ENCODE results near the gene MORN5. TPM values are rescaled to one million over a fixed set of nuclear protein-coding genes. Genes with fewer than 3 reads are reported as not detected.

Gene MORN5
- total RNA-seq, 2 donors from 2014 or later: not detected

GRCh38 chr9:122236681-122237080, 77.0 kb downstream of the MORN5 start:
- WGBS, 2 donors: 58 to 67% methylated on average over 10 of the region's 10 CpGs
- H3K9me3 ChIP-seq: no peaks in the 10 kb centered on the region
- TF ChIP-seq CTCF (IDR thresholded peaks at IDR 0.05) (no peak), POLR2A (IDR thresholded peaks at IDR 0.05) (no peak)
- no peaks in the 10 kb centered on the region for H3K4me1 ChIP-seq
- H3K27me3 ChIP-seq: no peaks in the 10 kb centered on the region
- no peak overlapping the region for H3K4me3 ChIP-seq
- intact Hi-C loops (cut with DNase I): loop anchor here (10.0 kb wide), 1 partner anchor 62 kb away; no protein-coding TSS in a partner anchor
- peaks cover 9 to 12% of the 10 kb centered on the region in 2 donors for H3K36me3 ChIP-seq (replicated peaks in 1 of 2; ENCODE audit: insufficient read depth in 1 of 2, low read depth in 2 of 2)
- H3K27ac ChIP-seq: no peak overlapping the region
- DNase-seq: no peak
- no peak for ATAC-seq

GRCh38 chr9:122239722-122240121, 80.0 kb downstream of the MORN5 start:
- H3K36me3 ChIP-seq (replicated peaks in 1 of 2; ENCODE audit: insufficient read depth in 1 of 2, low read depth in 2 of 2): peaks cover 18% of the 10 kb centered on the region in 2 donors

GRCh38 chr9:122244349-122244748, 84.6 kb downstream of the MORN5 start:
- no peak for ATAC-seq
- intact Hi-C loops (cut with DNase I): no loop called here
- Histone ChIP-seq H3K36me3 (replicated peaks in 1 of 2; ENCODE audit: insufficient read depth in 1 of 2, low read depth in 2 of 2) (peaks cover 22 to 31% of the 10 kb centered on the region in 2 donors), H3K4me1 (no peaks in the 10 kb centered on the region), H3K4me3 (no peak overlapping the region), H3K27ac (no peak overlapping the region), H3K27me3 (no peaks in the 10 kb centered on the region), H3K9me3 (no peaks in the 10 kb centered on the region)
- DNase-seq: no peak
- TF ChIP-seq CTCF (IDR thresholded peaks at IDR 0.05): no peak
- no peak for TF ChIP-seq POLR2A (IDR thresholded peaks at IDR 0.05)
- 85 to 86% methylated on average over 3 of the region's 3 CpGs for WGBS, 2 donors

More at GRCh38 chr9:122239722-122240121, 80.0 kb downstream of the MORN5 start:
- no peak overlapping the region for H3K27ac ChIP-seq
- ATAC-seq: no peak
- no peaks in the 10 kb centered on the region for H3K27me3 ChIP-seq
- TF ChIP-seq POLR2A (IDR thresholded peaks at IDR 0.05) (no peak), CTCF (IDR thresholded peaks at IDR 0.05) (no peak)
- intact Hi-C loops (cut with DNase I): loop anchor here (10.0 kb wide), 1 partner anchor 65 kb away; no protein-coding TSS in a partner anchor
- WGBS, 2 donors: 85 to 87% methylated on average over 5 of the region's 5 CpGs
- no peak for DNase-seq
- no peak overlapping the region for H3K4me3 ChIP-seq
- H3K9me3 ChIP-seq: no peaks in the 10 kb centered on the region
- H3K4me1 ChIP-seq: no peaks in the 10 kb centered on the region

GRCh38 chr9:122246666-122247065, 87.0 kb downstream of the MORN5 start:
- TF ChIP-seq CTCF (IDR thresholded peaks at IDR 0.05): no peak
- no peak for TF ChIP-seq POLR2A (IDR thresholded peaks at IDR 0.05)
- Histone ChIP-seq H3K27me3 (no peaks in the 10 kb centered on the region), H3K4me1 (no peaks in the 10 kb centered on the region), H3K36me3 (replicated peaks in 1 of 2; ENCODE audit: insufficient read depth in 1 of 2, low read depth in 2 of 2) (peaks cover 16 to 25% of the 10 kb centered on the region in 2 donors), H3K27ac (no peak overlapping the region), H3K9me3 (no peaks in the 10 kb centered on the region), H3K4me3 (no peak overlapping the region)
- 86 to 91% methylated on average over 3 of the region's 3 CpGs for WGBS, 2 donors
- DNase-seq (no peak), ATAC-seq (no peak)
- intact Hi-C loops (cut with DNase I): no loop called here

- WGBS, 2 donors: 83 to 89% methylated on average over 5 of the region's 5 CpGs
- Histone ChIP-seq H3K4me1 (no peaks in the 10 kb centered on the region), H3K4me3 (no peak overlapping the region), H3K36me3 (replicated peaks in 1 of 2; ENCODE audit: insufficient read depth in 1 of 2, low read depth in 2 of 2) (peaks cover 8 to 23% of the 10 kb centered on the region in 2 donors), H3K9me3 (no peaks in the 10 kb centered on the region), H3K27me3 (no peaks in the 10 kb centered on the region), H3K27ac (no peak overlapping the region)
- TF ChIP-seq CTCF (IDR thresholded peaks at IDR 0.05): no peak
- DNase-seq (no peak), ATAC-seq (no peak)
- intact Hi-C loops (cut with DNase I): no loop called here
Measured at GRCh38 chr9:122248448-122248865, 88.7 kb downstream of the MORN5 start.

Measured in body of pancreas (tissue), 4 donors.